H1 (cell line): ENCODE results near the gene STARD6. TPM values are rescaled to one million over a fixed set of nuclear protein-coding genes. Genes with fewer than 3 reads are reported as not detected.

ENCODE experiments used
- CTCF ChIA-PET: fragments of 300-600 bp; sonication (Branson Sonifier 250); formaldehyde crosslinking; loops from one replicate; lab custom pipeline; 2021; ENCODE audit not compliant: partially characterized antibody; lab: Charles Lee
- POLR2A ChIA-PET: fragments of 300-600 bp; sonication (Branson Sonifier 250); formaldehyde crosslinking; loops from one replicate; lab custom pipeline; 2021; ENCODE audit warnings: inconsistent platforms; ENCODE audit not compliant: partially characterized antibody; lab: Charles Lee
- DNase-seq, 2 experiments: peaks; one replicate each; pipeline versions ENCODE4 v3.0.0 to v3.0.0-alpha.2; 2010 to 2022; ENCODE audit warnings: low spot score in 2 of 2, low read depth in 1 of 2, mixed read lengths in 1 of 2
- FAIRE-seq: peaks from 2 replicates; lab custom pipeline; 2011; peaks lifted over from hg19 to GRCh38; lab: Jason Lieb, UNC
- H2AFZ ChIP-seq: 2 replicates; pipeline ENCODE4 v1.8.1; 2012; ENCODE audit warnings: low read length, inconsistent platforms
- H2AK5ac ChIP-seq: 2 replicates; pipeline ENCODE4 v1.6.1; 2013; ENCODE audit warnings: low read depth, low read length
- H2BK120ac ChIP-seq: replicated peaks from 2 replicates; pipeline ENCODE3; 2013; ENCODE audit warnings: low read depth, low read length, inconsistent platforms
- H2BK12ac ChIP-seq: 2 replicates; pipeline ENCODE4 v1.6.1; 2013; ENCODE audit warnings: low read depth, low read length
- H2BK15ac ChIP-seq: 2 replicates; pipeline ENCODE4 v1.6.1; 2013; ENCODE audit warnings: low read length
- H2BK20ac ChIP-seq: 2 replicates; pipeline ENCODE4 v1.6.1; 2013; ENCODE audit warnings: low read length
- H2BK5ac ChIP-seq: 2 replicates; pipeline ENCODE4 v1.6.1; 2013; ENCODE audit warnings: low read depth, low read length
- H3K14ac ChIP-seq: 2 replicates; pipeline ENCODE4 v1.6.1; 2013; ENCODE audit warnings: inconsistent platforms; ENCODE audit not compliant: insufficient read length
- H3K18ac ChIP-seq: 2 replicates; pipeline ENCODE4 v1.6.1; 2013; ENCODE audit warnings: low read length; ENCODE audit errors: extremely low read depth
- H3K23ac ChIP-seq: 2 replicates; pipeline ENCODE4 v1.6.1; 2013; ENCODE audit warnings: inconsistent platforms; ENCODE audit not compliant: insufficient read length
- H3K23me2 ChIP-seq: 2 replicates; pipeline ENCODE4 v1.6.1; 2013; ENCODE audit warnings: low read depth, low read length
- H3K27ac ChIP-seq: 2 replicates; pipeline ENCODE4 v1.6.1; 2011; ENCODE audit warnings: low read depth, low read length, inconsistent platforms
- H3K27me3 ChIP-seq, 4 experiments: replicated peaks in 1 of 4; 1 replicate in 1 of 4; 2 replicates in 3 of 4; pipeline versions ENCODE4 v1.6.1 to v1.8.1; 2011 to 2013; ENCODE audit warnings: low read length in 3 of 4, mild to moderate bottlenecking in 3 of 4, inconsistent platforms in 2 of 4, mixed read lengths in 2 of 4, moderate library complexity in 1 of 4; ENCODE audit not compliant: control insufficient read depth in 3 of 4, insufficient read depth in 3 of 4; ENCODE audit errors: extremely low read depth in 1 of 4
- H3K36me3 ChIP-seq, 4 experiments: 2 replicates each; pipeline versions ENCODE4 v1.6.1 to v1.8.1; 2011 to 2013; ENCODE audit warnings: mild to moderate bottlenecking in 4 of 4, low read length in 3 of 4, moderate library complexity in 2 of 4, control low read depth in 1 of 4, inconsistent platforms in 1 of 4; ENCODE audit not compliant: insufficient read depth in 4 of 4, control insufficient read depth in 2 of 4
- H3K4ac ChIP-seq: replicated peaks from 2 replicates; pipeline ENCODE3; 2013; ENCODE audit warnings: low read length, low read depth, mixed read lengths, inconsistent platforms; ENCODE audit not compliant: insufficient read length
- H3K4me1 ChIP-seq, 4 experiments: replicated peaks in 1 of 4; 1 replicate in 1 of 4; 2 replicates in 3 of 4; pipeline versions ENCODE4 v1.6.1 to v1.8.1; 2011 to 2013; ENCODE audit warnings: low read length in 3 of 4, inconsistent platforms in 2 of 4, mixed read lengths in 1 of 4; ENCODE audit not compliant: insufficient read depth in 4 of 4, control insufficient read depth in 3 of 4
- H3K4me2 ChIP-seq, 2 experiments: 2 replicates each; pipeline versions ENCODE4 v1.6.1 to v1.8.1; 2011 to 2013; ENCODE audit warnings: low read depth in 2 of 2, low read length in 2 of 2, control low read depth in 1 of 2, inconsistent platforms in 1 of 2, mild to moderate bottlenecking in 1 of 2; ENCODE audit not compliant: insufficient read depth in 1 of 2
- H3K4me3 ChIP-seq, 4 experiments: fragments of 200-600, 300-600 bp in 1 of 4; sonication (generic), shearing (Covaris generic), sonication (Bioruptor Twin) in 1 of 4; 2 replicates each; pipeline versions ENCODE4 v1.5.1 to v1.8.1; 2011 to 2016; ENCODE audit warnings: low read length in 4 of 4, low read depth in 3 of 4, control low read depth in 2 of 4, inconsistent platforms in 2 of 4, mild to moderate bottlenecking in 2 of 4, mixed read lengths in 1 of 4, moderate library complexity in 1 of 4; ENCODE audit not compliant: insufficient read depth in 2 of 4; ENCODE audit errors: extremely low read depth in 1 of 4
- H3K56ac ChIP-seq: replicated peaks from 2 replicates; pipeline ENCODE3; 2013; ENCODE audit warnings: low read depth, mild to moderate bottlenecking, mixed read lengths, low read length, inconsistent platforms; ENCODE audit not compliant: insufficient read length
- H3K79me1 ChIP-seq: 2 replicates; pipeline ENCODE4 v1.6.1; 2013; ENCODE audit warnings: low read depth, low read length, control low read depth
- H3K79me2 ChIP-seq, 2 experiments: 2 replicates each; pipeline versions ENCODE4 v1.6.1 to v1.8.1; 2012 to 2013; ENCODE audit warnings: low read length in 2 of 2, mild to moderate bottlenecking in 2 of 2, inconsistent platforms in 1 of 2; ENCODE audit not compliant: insufficient read depth in 2 of 2, control insufficient read depth in 1 of 2
- H3K9ac ChIP-seq, 4 experiments: replicated peaks in 1 of 4; 1 replicate in 1 of 4; 2 replicates in 3 of 4; pipeline versions ENCODE4 v1.6.1 to v1.8.1; 2011 to 2013; ENCODE audit warnings: low read depth in 3 of 4, low read length in 3 of 4, control low read depth in 2 of 4, mild to moderate bottlenecking in 2 of 4, moderate library complexity in 2 of 4, inconsistent platforms in 1 of 4; ENCODE audit errors: extremely low read depth in 1 of 4
- H3K9me3 ChIP-seq, 2 experiments: 2 replicates each; pipeline versions ENCODE4 v1.6.1 to v1.8.1; 2012 to 2013; ENCODE audit warnings: mild to moderate bottlenecking in 2 of 2, moderate library complexity in 2 of 2, control low read depth in 1 of 2, inconsistent platforms in 1 of 2, low read depth in 1 of 2, low read length in 1 of 2, mixed read lengths in 1 of 2; ENCODE audit not compliant: insufficient read depth in 2 of 2
- H4K20me1 ChIP-seq, 2 experiments: replicated peaks in 1 of 2; 2 replicates each; pipeline versions ENCODE3 to v1.8.1; 2011 to 2013; ENCODE audit warnings: inconsistent platforms in 2 of 2, low read length in 2 of 2, mild to moderate bottlenecking in 1 of 2; ENCODE audit not compliant: insufficient read depth in 2 of 2, control insufficient read depth in 1 of 2
- H4K5ac ChIP-seq: 2 replicates; pipeline ENCODE4 v1.6.1; 2013; ENCODE audit warnings: low read length, low read depth, mixed read lengths, inconsistent platforms; ENCODE audit not compliant: insufficient read length
- H4K8ac ChIP-seq: 2 replicates; pipeline ENCODE4 v1.8.0; 2013; ENCODE audit warnings: mild to moderate bottlenecking, moderate library complexity, low read length, inconsistent platforms; ENCODE audit not compliant: insufficient read depth; ENCODE audit errors: extremely low read depth
- H4K91ac ChIP-seq: replicated peaks from 2 replicates; pipeline ENCODE3; 2013; ENCODE audit warnings: low read length, mixed read lengths, inconsistent platforms; ENCODE audit not compliant: insufficient read length
- KDM1A ChIP-seq: fragments of 200-600, 300-600 bp; sonication (generic); IDR thresholded peaks from 2 replicates; pipeline ENCODE4 v1.7.1; 2016; ENCODE audit warnings: mild to moderate bottlenecking, low read length, borderline replicate concordance
- WGBS, 2 experiments: shearing (Covaris generic) in 1 of 2; methylation state at CpG; one replicate each; pipeline versions ENCODE4 v1.1.6 to v1.1.7; 2013 to 2015; ENCODE audit warnings: low lambda C conversion rate in 2 of 2, mixed read lengths in 2 of 2, inconsistent platforms in 1 of 2, low coverage in 1 of 2, missing lambda C conversion rate in 1 of 2; ENCODE audit not compliant: insufficient replicate concordance in 2 of 2, insufficient coverage in 1 of 2, insufficient read length in 1 of 2; ENCODE audit errors: extremely low coverage in 1 of 2, missing lambda C conversion rate in 1 of 2; 5-methylcytosine and 5-hydroxymethylcytosine counted together
- polyA plus RNA-seq, 7 experiments: library from polyadenylated mRNA; depleted of rRNA in 3 of 7; stranded (reverse) in 5 of 7; unstranded in 2 of 7; fragments of >200 nt in 5 of 7; fragments of 200-250 nt in 2 of 7; gene quantifications; 1 replicate in 5 of 7; 2 replicates in 1 of 7; 4 replicates in 1 of 7; pipeline versions ENCODE4 v1.2.1 to v1.2.3, GENCODE V29; 2011 to 2013; ENCODE audit warnings: missing spikeins in 2 of 7, mixed read lengths in 2 of 7
- total RNA-seq: library from RNA; stranded (reverse); fragmentation: NEBNext Ultra II Directional; extraction: Animal tissue kit (Norgen Biotek cat#: 25700); gene quantifications from 2 replicates; pipeline ENCODE4 v1.2.1, GENCODE V29; 2021

The STARD6 gene
- total and polyA plus RNA-seq, 2 of the 8 experiments (the other 6 are each of a cell fraction or from before 2014, with no cell fraction given): not detected

DNA sequence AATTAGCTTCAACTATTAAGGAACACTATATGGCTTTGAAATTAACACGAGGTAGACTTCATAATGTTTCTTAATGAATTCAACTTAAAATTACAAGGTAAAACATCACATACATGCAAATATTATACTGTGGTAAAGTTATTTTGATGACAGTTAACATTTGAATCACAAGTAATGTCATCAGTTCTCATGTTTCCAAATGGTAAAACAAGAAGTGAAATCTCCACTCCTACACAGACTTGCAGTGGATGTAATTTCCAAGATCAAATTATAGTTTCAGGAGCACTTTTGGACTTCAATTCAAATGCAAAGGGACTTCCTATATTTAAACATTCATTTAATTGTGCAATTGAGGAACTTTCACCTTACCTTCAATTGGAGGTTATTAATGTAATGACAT lies 39.1 kb upstream of the STARD6 start:
- Histone ChIP-seq H3K4ac (no peak overlapping the region), H2BK20ac (no peak overlapping the region), H3K18ac (no peak overlapping the region), H4K20me1 (no peaks in the 10 kb centered on the region), H3K79me1 (no peaks in the 10 kb centered on the region), H3K56ac (no peak overlapping the region), H3K4me3 (no peak overlapping the region), H3K27me3 (peaks cover 0 to 1% (median 0%) of the 10 kb centered on the region in 4 experiments; a peak in 1 of 7 replicates), H3K14ac (no peak overlapping the region), H4K8ac (no peak overlapping the region), H2BK120ac (no peak overlapping the region), H4K91ac (no peak overlapping the region), H3K23me2 (no peaks in the 10 kb centered on the region; the same call in 1 of the 2 replicates), H3K27ac (no peak overlapping the region), H2AFZ (no peak overlapping the region), H3K9me3 (no peaks in the 10 kb centered on the region), H3K9ac (no peak overlapping the region), H2BK5ac (no peak overlapping the region), H3K4me1 (no peaks in the 10 kb centered on the region), H4K5ac (no peak overlapping the region), H3K79me2 (no peaks in the 10 kb centered on the region), H3K23ac (no peak overlapping the region), H2BK15ac (no peak overlapping the region), H3K4me2 (no peak overlapping the region), H2AK5ac (no peak overlapping the region), H3K36me3 (no peaks in the 10 kb centered on the region), H2BK12ac (no peak overlapping the region)
- FAIRE-seq (no peak), DNase-seq (no peak)
- 88% methylated on average over 1 of the region's 1 CpG; no CpG with 5 or more reads in 1 of the 2 experiments for WGBS, 2 experiments
- CTCF ChIA-PET: no interaction called here
- POLR2A ChIA-PET: no interaction called here
- no peak for TF ChIP-seq KDM1A
